Mesendoderm (in vitro differentiated cells): Measurements from ENCODE around the gene TEKT1.

Source experiments
- DNase-seq: peaks from one replicate; pipeline ENCODE4 v3.0.0; 2013
- H2AK5ac ChIP-seq: 2 replicates; pipeline ENCODE4 v1.6.1; 2013; ENCODE audit warnings: low read length, inconsistent platforms
- H2BK120ac ChIP-seq: 2 replicates; pipeline ENCODE4 v1.6.1; 2013; ENCODE audit warnings: low read depth, mild to moderate bottlenecking, low read length, moderate library complexity, mixed read lengths
- H2BK15ac ChIP-seq: replicated peaks from 2 replicates; pipeline ENCODE4 v1.6.1; 2013; ENCODE audit warnings: low read depth, mild to moderate bottlenecking, moderate library complexity
- H2BK5ac ChIP-seq: 2 replicates; pipeline ENCODE4 v1.6.1; 2013; ENCODE audit warnings: low read length, inconsistent platforms
- H3K18ac ChIP-seq: 2 replicates; pipeline ENCODE4 v1.6.1; 2013; ENCODE audit warnings: mild to moderate bottlenecking, low read length, mixed read lengths
- H3K23ac ChIP-seq: one replicate; pipeline ENCODE4 v1.6.1; 2013; ENCODE audit warnings: low read length
- H3K27ac ChIP-seq: 2 replicates; pipeline ENCODE4 v1.5.1; 2013; ENCODE audit warnings: low read depth, mild to moderate bottlenecking, inconsistent platforms, low read length, moderate library complexity
- H3K27me3 ChIP-seq: 2 replicates; pipeline ENCODE4 v1.6.1; 2013; ENCODE audit warnings: low read length, control low read depth, mild to moderate bottlenecking, inconsistent platforms; ENCODE audit not compliant: insufficient read depth, poor library complexity
- H3K36me3 ChIP-seq: 2 replicates; pipeline ENCODE4 v1.6.1; 2013; ENCODE audit warnings: low read length, inconsistent platforms; ENCODE audit not compliant: control insufficient read depth, insufficient read depth
- H3K4ac ChIP-seq: one replicate; pipeline ENCODE4 v1.6.1; 2013; ENCODE audit warnings: low read depth, mild to moderate bottlenecking, low read length, moderate library complexity
- H3K4me1 ChIP-seq: 2 replicates; pipeline ENCODE4 v1.6.1; 2013; ENCODE audit warnings: low read depth, low read length, inconsistent platforms; ENCODE audit not compliant: control insufficient read depth
- H3K4me2 ChIP-seq: 2 replicates; pipeline ENCODE4 v1.6.1; 2013; ENCODE audit warnings: low read length
- H3K4me3 ChIP-seq: 2 replicates; pipeline ENCODE4 v1.5.1; 2013; ENCODE audit warnings: mild to moderate bottlenecking, low read length
- H3K56ac ChIP-seq: one replicate; pipeline ENCODE4 v1.6.1; 2013; ENCODE audit warnings: low read length
- H3K79me1 ChIP-seq: 2 replicates; pipeline ENCODE4 v1.6.1; 2013; ENCODE audit warnings: low read length, inconsistent platforms
- H3K79me2 ChIP-seq: 2 replicates; pipeline ENCODE4 v1.6.1; 2013; ENCODE audit warnings: mild to moderate bottlenecking, low read length; ENCODE audit not compliant: control insufficient read depth, insufficient read depth
- H3K9ac ChIP-seq: 2 replicates; pipeline ENCODE4 v1.6.1; 2013; ENCODE audit warnings: low read length, inconsistent platforms
- H4K5ac ChIP-seq: one replicate; pipeline ENCODE4 v1.6.1; 2013; ENCODE audit warnings: low read length
- H4K8ac ChIP-seq: one replicate; pipeline ENCODE4 v1.6.1; 2013; ENCODE audit warnings: low read depth, mild to moderate bottlenecking, control low read depth, low read length, moderate library complexity
- WGBS: extraction: QIAGEN DNeasy Blood & Tissue Kit; methylation state at CpG from one replicate; pipeline ENCODE4 v1.1.7; 2013; ENCODE audit warnings: low lambda C conversion rate, missing lambda C conversion rate; ENCODE audit not compliant: insufficient coverage; ENCODE audit errors: extremely low coverage; 5-methylcytosine and 5-hydroxymethylcytosine counted together

The TEKT1 gene

GRCh38 chr17:6868582-6868981, 37.1 kb upstream of the TEKT1 start:
- no peak overlapping the region for H3K4me3 ChIP-seq
- no peaks in the 10 kb centered on the region for H3K4me1 ChIP-seq
- H3K18ac ChIP-seq, result no peak overlapping the region
- H3K27ac ChIP-seq, result no peak overlapping the region
- WGBS, result no CpG with 5 or more reads among the region's 2 CpGs
- H3K23ac ChIP-seq, result no peak overlapping the region
- DNase-seq, result peak; percentile 51
- no peak overlapping the region for H2BK5ac ChIP-seq
- no peak overlapping the region for H4K5ac ChIP-seq
- no peak overlapping the region for H4K8ac ChIP-seq
- H2BK120ac ChIP-seq, result no peak overlapping the region
- H3K4ac ChIP-seq, result no peak overlapping the region
- peaks cover 4% of the 10 kb centered on the region for H3K79me1 ChIP-seq
- no peaks in the 10 kb centered on the region for H3K36me3 ChIP-seq
- H3K27me3 ChIP-seq, result no peaks in the 10 kb centered on the region
- H3K79me2 ChIP-seq, result peaks cover 4% of the 10 kb centered on the region
- H3K56ac ChIP-seq, result no peak overlapping the region
- H2BK15ac ChIP-seq, result no peak overlapping the region
- no peak overlapping the region for H2AK5ac ChIP-seq
- no peak overlapping the region for H3K9ac ChIP-seq
- no peak overlapping the region for H3K4me2 ChIP-seq

GRCh38 chr17:6867849-6868248, 36.3 kb upstream of the TEKT1 start:
- no CpG with 5 or more reads among the region's 3 CpGs for WGBS
- Histone ChIP-seq H2AK5ac (no peak overlapping the region), H3K4me2 (no peak overlapping the region), H2BK120ac (no peak overlapping the region), H3K79me2 (peaks cover 6% of the 10 kb centered on the region), H3K23ac (no peak overlapping the region), H3K4ac (no peak overlapping the region), H2BK15ac (no peak overlapping the region), H4K8ac (no peak overlapping the region), H3K4me1 (no peaks in the 10 kb centered on the region), H3K4me3 (no peak overlapping the region), H2BK5ac (no peak overlapping the region), H3K56ac (no peak overlapping the region), H3K18ac (no peak overlapping the region), H3K36me3 (no peaks in the 10 kb centered on the region), H3K9ac (no peak overlapping the region), H4K5ac (no peak overlapping the region), H3K27me3 (no peaks in the 10 kb centered on the region), H3K79me1 (peaks cover 6% of the 10 kb centered on the region), H3K27ac (no peak overlapping the region)
- no peak for DNase-seq

GRCh38 chr17:6862825-6863224, 31.3 kb upstream of the TEKT1 start:
- no peak overlapping the region for H3K56ac ChIP-seq
- no peak overlapping the region for H2BK5ac ChIP-seq
- no peak overlapping the region for H3K4me3 ChIP-seq
- DNase-seq, result no peak
- no peak overlapping the region for H3K23ac ChIP-seq
- no peak overlapping the region for H3K9ac ChIP-seq
- no peak overlapping the region for H4K8ac ChIP-seq
- no peak overlapping the region for H2BK15ac ChIP-seq
- H3K79me2 ChIP-seq, result peaks cover 38% of the 10 kb centered on the region
- H3K4ac ChIP-seq, result no peak overlapping the region
- H3K36me3 ChIP-seq, result no peaks in the 10 kb centered on the region
- WGBS, result no CpG with 5 or more reads among the region's 4 CpGs
- H3K18ac ChIP-seq, result no peak overlapping the region
- H3K79me1 ChIP-seq, result peaks cover 13% of the 10 kb centered on the region
- H3K27me3 ChIP-seq, result no peaks in the 10 kb centered on the region
- no peak overlapping the region for H2BK120ac ChIP-seq
- no peaks in the 10 kb centered on the region for H3K4me1 ChIP-seq
- H4K5ac ChIP-seq, result no peak overlapping the region
- no peak overlapping the region for H3K4me2 ChIP-seq
- no peak overlapping the region for H2AK5ac ChIP-seq
- H3K27ac ChIP-seq, result no peak overlapping the region

GRCh38 chr17:6862122-6862521, 30.6 kb upstream of the TEKT1 start:
- Histone ChIP-seq H2BK120ac (no peak overlapping the region), H3K18ac (no peak overlapping the region), H4K5ac (no peak overlapping the region), H3K4ac (no peak overlapping the region), H3K4me2 (no peak overlapping the region), H3K23ac (no peak overlapping the region), H2BK5ac (no peak overlapping the region), H3K36me3 (no peaks in the 10 kb centered on the region), H3K27ac (no peak overlapping the region), H3K4me3 (no peak overlapping the region), H2AK5ac (no peak overlapping the region), H3K9ac (no peak overlapping the region), H2BK15ac (no peak overlapping the region), H3K79me1 (peaks cover 13% of the 10 kb centered on the region), H3K27me3 (no peaks in the 10 kb centered on the region), H4K8ac (no peak overlapping the region), H3K4me1 (no peaks in the 10 kb centered on the region), H3K79me2 (peaks cover 43% of the 10 kb centered on the region), H3K56ac (no peak overlapping the region)
- WGBS, result no CpG with 5 or more reads among the region's 2 CpGs
- DNase-seq, result no peak

- Histone ChIP-seq H4K5ac (no peak overlapping the region), H3K4me2 (no peak overlapping the region), H2AK5ac (no peak overlapping the region), H2BK15ac (no peak overlapping the region), H3K79me1 (peaks cover 9% of the 10 kb centered on the region), H3K27me3 (no peaks in the 10 kb centered on the region), H3K4me1 (peaks cover 1% of the 10 kb centered on the region), H3K27ac (no peak overlapping the region), H3K79me2 (peaks cover 59% of the 10 kb centered on the region), H3K56ac (no peak overlapping the region), H4K8ac (no peak overlapping the region), H3K36me3 (no peaks in the 10 kb centered on the region), H3K4me3 (no peak overlapping the region), H3K18ac (no peak overlapping the region), H3K4ac (no peak overlapping the region), H2BK5ac (no peak overlapping the region), H2BK120ac (no peak overlapping the region), H3K23ac (no peak overlapping the region), H3K9ac (no peak overlapping the region)
- DNase-seq, result no peak
- no CpG with 5 or more reads among the region's 2 CpGs for WGBS
These were observed 26.4 kb upstream of the TEKT1 start for GRCh38 chr17:6857904-6858303.

- Histone ChIP-seq H3K27me3 (no peaks in the 10 kb centered on the region), H4K8ac (no peak overlapping the region), H3K4me3 (no peak overlapping the region), H3K4ac (no peak overlapping the region), H3K23ac (no peak overlapping the region), H2BK5ac (no peak overlapping the region), H3K79me1 (peaks cover 5% of the 10 kb centered on the region), H3K79me2 (peaks cover 54% of the 10 kb centered on the region), H3K4me1 (peaks cover 1% of the 10 kb centered on the region), H3K27ac (no peak overlapping the region), H2BK15ac (no peak overlapping the region), H2AK5ac (no peak overlapping the region), H3K9ac (no peak overlapping the region), H3K56ac (no peak overlapping the region), H4K5ac (no peak overlapping the region), H3K4me2 (no peak overlapping the region), H3K18ac (no peak overlapping the region), H2BK120ac (no peak overlapping the region), H3K36me3 (no peaks in the 10 kb centered on the region)
- WGBS, result no CpG with 5 or more reads among the region's 6 CpGs
- DNase-seq, result no peak
These were observed 25.8 kb upstream of the TEKT1 start for GRCh38 chr17:6857336-6857735.
